NT2/D1 (cell line): ENCODE results near the gene UNK.

ENCODE experiments used
- DNase-seq: peaks from one replicate; pipeline ENCODE4 v3.0.0-alpha.2; 2011; ENCODE audit warnings: low read depth, low spot score
- H3K27me3 ChIP-seq: 2 replicates; pipeline ENCODE4 v1.6.0; 2011; ENCODE audit warnings: mild to moderate bottlenecking; ENCODE audit not compliant: insufficient read length, insufficient read depth
- H3K36me3 ChIP-seq: 2 replicates; pipeline ENCODE4 v1.6.1; 2011; ENCODE audit warnings: mild to moderate bottlenecking, low read length, mixed read lengths; ENCODE audit not compliant: insufficient read depth, insufficient read length
- H3K4me1 ChIP-seq: 2 replicates; pipeline ENCODE4 v1.5.1; 2011; ENCODE audit not compliant: insufficient read depth, insufficient read length
- H3K4me3 ChIP-seq: 2 replicates; pipeline ENCODE4 v1.5.1; 2011; ENCODE audit warnings: low read depth; ENCODE audit not compliant: insufficient read length
- H3K9ac ChIP-seq: 2 replicates; pipeline ENCODE4 v1.6.0; 2011; ENCODE audit warnings: low read depth; ENCODE audit not compliant: insufficient read length
- H3K9me3 ChIP-seq: 2 replicates; pipeline ENCODE4 v1.5.1; 2011; ENCODE audit warnings: mild to moderate bottlenecking, low read length; ENCODE audit not compliant: insufficient read depth
- SUZ12 ChIP-seq: IDR thresholded peaks from 2 replicates; pipeline ENCODE4 v1.6.1; 2011; ENCODE audit not compliant: insufficient read length, insufficient read depth; ENCODE audit errors: extremely low read depth
- YY1 ChIP-seq: IDR thresholded peaks from 2 replicates; pipeline ENCODE4 v1.6.1; 2011; ENCODE audit not compliant: insufficient read length, insufficient read depth
- ZNF274 ChIP-seq: IDR thresholded peaks from 2 replicates; pipeline ENCODE4 v1.6.1; 2011; ENCODE audit warnings: mild to moderate bottlenecking, low read depth, low read length

Gene UNK

GRCh38 chr17:75752405-75752709 lies 32.2 kb upstream of the UNK start:
- H3K27me3 ChIP-seq: no peaks in the 10 kb centered on the region
- no peak for DNase-seq
- TF ChIP-seq SUZ12: no peak
- no peak for TF ChIP-seq YY1
- no peak for TF ChIP-seq ZNF274
- no peaks in the 10 kb centered on the region for H3K9me3 ChIP-seq
- H3K36me3 ChIP-seq: no peaks in the 10 kb centered on the region
- H3K9ac ChIP-seq: no peak overlapping the region
- no peak overlapping the region for H3K4me3 ChIP-seq
- H3K4me1 ChIP-seq: peaks cover 19% of the 10 kb centered on the region

GRCh38 chr17:75752802-75753513 lies 31.6 kb upstream of the UNK start:
- Histone ChIP-seq H3K36me3 (peaks cover 4% of the 10 kb centered on the region), H3K4me1 (peaks cover 19% of the 10 kb centered on the region), H3K9ac (peak overlapping the region; percentile 70), H3K4me3 (peak overlapping the region; percentile 9), H3K27me3 (no peaks in the 10 kb centered on the region), H3K9me3 (no peaks in the 10 kb centered on the region)
- no peak for TF ChIP-seq ZNF274
- TF ChIP-seq SUZ12: no peak
- no peak for TF ChIP-seq YY1
- no peak for DNase-seq

GRCh38 chr17:75753514-75754377 lies 30.9 kb upstream of the UNK start:
- no peaks in the 10 kb centered on the region for H3K27me3 ChIP-seq
- peak overlapping the region; percentile 9 for H3K4me3 ChIP-seq
- no peak for TF ChIP-seq ZNF274
- no peak for TF ChIP-seq YY1
- TF ChIP-seq SUZ12: no peak
- H3K9me3 ChIP-seq: no peaks in the 10 kb centered on the region
- no peak for DNase-seq
- peaks cover 25% of the 10 kb centered on the region for H3K4me1 ChIP-seq
- peaks cover 5% of the 10 kb centered on the region for H3K36me3 ChIP-seq
- peak overlapping the region; percentile 70 for H3K9ac ChIP-seq

GRCh38 chr17:75754378-75755204 lies 30.0 kb upstream of the UNK start:
- peaks cover 7% of the 10 kb centered on the region for H3K36me3 ChIP-seq
- no peaks in the 10 kb centered on the region for H3K27me3 ChIP-seq
- DNase-seq: no peak
- H3K9ac ChIP-seq: peak overlapping the region; percentile 63
- no peaks in the 10 kb centered on the region for H3K9me3 ChIP-seq
- TF ChIP-seq ZNF274: no peak
- no peak for TF ChIP-seq SUZ12
- TF ChIP-seq YY1: no peak
- H3K4me1 ChIP-seq: peaks cover 30% of the 10 kb centered on the region
- H3K4me3 ChIP-seq: no peak overlapping the region

GRCh38 chr17:75755205-75755901 lies 29.3 kb upstream of the UNK start:
- no peak overlapping the region for H3K4me3 ChIP-seq
- TF ChIP-seq ZNF274 (no peak), YY1 (no peak), SUZ12 (no peak)

GRCh38 chr17:75755990-75756389 lies 28.6 kb upstream of the UNK start:
- no peak for DNase-seq
- peaks cover 8% of the 10 kb centered on the region for H3K36me3 ChIP-seq
- H3K4me3 ChIP-seq: no peak overlapping the region
- peaks cover 33% of the 10 kb centered on the region for H3K4me1 ChIP-seq
- no peaks in the 10 kb centered on the region for H3K27me3 ChIP-seq
- TF ChIP-seq ZNF274 (no peak), SUZ12 (no peak), YY1 (no peak)
- no peaks in the 10 kb centered on the region for H3K9me3 ChIP-seq
- no peak overlapping the region for H3K9ac ChIP-seq

More at GRCh38 chr17:75755205-75755901, 29.3 kb upstream of the UNK start:
- DNase-seq: no peak
- Histone ChIP-seq H3K9ac (no peak overlapping the region), H3K9me3 (no peaks in the 10 kb centered on the region), H3K4me1 (peaks cover 33% of the 10 kb centered on the region), H3K36me3 (peaks cover 8% of the 10 kb centered on the region), H3K27me3 (no peaks in the 10 kb centered on the region)
